Dermis blood vessel endothelial cell (primary cell): ENCODE results near the gene C17orf113. TPM values are rescaled to one million over a fixed set of nuclear protein-coding genes. Genes with fewer than 3 reads are reported as not detected.
"Not testable (repeated sequence)": the region's sequence is repeated elsewhere in the genome, so short reads cannot be mapped to it uniquely, and the experiment has no call there.

Experiments
- DNase-seq: peaks from one replicate; pipeline ENCODE4 v3.0.0; 2010
- total RNA-seq: library from RNA; depleted of rRNA; stranded (reverse); fragments of >200 nt; gene quantifications from 2 replicates; pipeline ENCODE4 v1.2.3, GENCODE V29; 2014

Gene C17orf113
- total RNA-seq, 1 donor from 2014 or later: 0.17 TPM

DNA sequence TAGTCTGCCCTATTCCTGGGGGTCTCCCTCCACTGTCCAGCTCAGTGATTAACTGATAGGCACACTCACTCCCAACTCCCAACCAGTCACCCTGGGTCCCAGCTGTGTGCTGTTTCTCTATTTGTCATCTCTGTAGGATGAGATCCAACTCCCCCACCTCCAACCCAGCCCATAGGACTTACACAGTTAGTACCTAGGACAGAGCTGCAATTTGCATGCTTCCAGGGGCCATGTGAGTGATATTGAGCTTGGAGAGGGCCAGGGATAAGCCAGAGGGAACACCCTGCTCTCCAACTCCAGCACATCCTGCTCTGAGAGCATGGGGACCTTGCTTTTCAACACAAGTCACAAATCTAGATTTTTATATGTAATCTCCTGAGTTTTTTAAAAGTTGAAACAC, 8.8 kb downstream of the C17orf113 start:
- no peak for DNase-seq

DNA sequence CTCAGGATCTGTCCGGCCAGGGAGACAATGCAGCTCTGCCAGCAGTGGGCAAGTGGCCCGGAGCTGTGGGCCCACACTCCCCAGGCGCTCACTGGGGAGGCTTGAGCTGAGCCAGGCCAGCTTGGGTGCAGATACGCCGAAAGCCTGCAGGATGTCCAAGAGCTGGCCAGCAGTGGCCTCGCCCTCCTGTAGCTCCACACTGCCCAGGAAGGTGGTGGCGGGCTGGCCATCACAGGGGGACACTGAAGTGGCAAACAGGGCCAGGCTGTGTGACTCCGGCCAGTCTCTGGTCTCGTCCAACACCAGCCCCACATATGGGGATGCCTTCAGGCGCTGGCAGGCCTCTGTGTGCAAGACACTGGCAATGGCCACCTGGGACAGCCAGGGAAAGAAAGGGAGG, 9.6 kb downstream of the C17orf113 start:
- no peak for DNase-seq

DNA sequence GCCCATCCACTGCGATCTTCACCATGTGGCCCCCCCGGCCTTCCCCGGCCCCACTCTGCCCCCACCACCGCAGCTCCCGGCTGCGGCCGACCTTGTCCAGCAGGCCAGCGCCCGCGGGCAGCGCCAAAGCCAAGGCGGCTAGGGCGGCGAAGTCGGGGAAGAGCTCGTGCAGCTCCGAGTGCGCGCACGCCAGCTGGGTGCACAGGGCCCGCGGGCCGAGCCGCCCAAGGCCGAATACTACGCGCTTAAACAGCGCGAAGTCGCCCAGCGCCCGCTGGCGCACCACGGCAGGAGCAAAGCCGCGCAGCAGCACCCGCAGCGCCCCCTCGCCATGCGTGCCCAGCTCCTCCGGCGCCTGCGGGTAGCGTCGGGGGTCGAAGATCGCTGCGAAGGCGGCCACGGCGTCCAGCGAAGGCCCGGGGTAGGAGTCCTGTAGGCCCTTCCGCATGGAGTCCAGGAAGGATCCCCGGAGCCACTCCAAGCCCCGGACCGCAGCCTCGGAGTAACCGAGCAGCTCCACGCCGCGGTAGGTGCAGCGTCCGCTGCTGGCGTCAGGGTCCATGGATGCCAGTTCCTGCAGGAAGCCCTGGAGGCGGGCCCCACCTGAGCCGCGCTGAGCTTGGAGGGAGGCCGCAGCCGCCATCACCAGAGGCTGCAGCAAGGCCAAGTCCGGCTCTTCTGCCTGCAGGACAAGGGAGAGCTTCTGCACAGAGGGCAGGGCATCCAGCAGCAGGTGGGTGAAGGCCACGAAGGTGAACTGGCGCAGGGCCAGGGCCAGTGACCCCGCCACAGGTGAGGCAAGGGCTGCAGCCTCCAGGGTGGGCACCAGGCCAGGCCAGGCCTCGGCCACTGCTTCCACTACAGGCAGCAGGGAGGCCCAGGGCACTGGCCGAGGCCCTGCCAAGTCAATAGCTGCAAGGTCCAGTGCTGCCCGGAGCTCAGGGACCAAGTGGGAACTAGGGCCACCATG, 10.3 kb downstream of the C17orf113 start:
- DNase-seq: peak; percentile 41

DNA sequence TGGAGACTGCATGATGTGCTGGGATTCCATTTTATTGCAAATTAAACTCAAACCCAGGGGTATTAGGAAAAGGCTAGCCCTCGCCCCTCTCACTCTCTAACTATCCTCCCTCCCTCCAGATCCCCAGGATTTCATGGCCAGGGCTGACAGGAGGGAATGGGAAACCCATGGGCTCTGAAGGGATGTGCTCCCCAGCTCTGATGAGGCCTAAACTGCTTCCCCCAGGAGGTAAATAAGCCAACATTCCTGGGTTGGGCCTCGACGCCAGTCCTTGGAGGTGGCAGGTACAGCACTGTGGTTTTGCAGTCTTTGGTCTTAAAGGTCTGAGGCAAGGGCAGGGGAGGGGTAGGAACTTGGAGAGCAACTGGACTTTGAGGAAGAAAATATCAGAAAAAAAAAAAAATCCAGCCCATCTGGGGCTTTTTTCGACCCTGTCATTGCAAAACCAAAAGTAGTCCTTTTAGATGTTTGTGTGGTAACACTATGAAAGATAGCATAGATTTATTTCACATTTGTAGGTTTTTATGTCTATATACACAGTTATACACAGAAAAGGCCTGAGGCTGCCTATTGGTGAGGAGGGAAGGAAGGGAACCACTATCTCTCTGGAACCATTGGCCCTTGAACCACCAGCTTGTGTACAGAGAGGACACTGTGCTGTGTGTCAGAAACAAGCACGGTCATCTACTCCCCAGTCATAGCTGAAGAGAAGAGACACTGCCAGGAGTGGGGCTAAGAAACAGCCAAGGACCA, 12.0 kb downstream of the C17orf113 start:
- DNase-seq: no peak

DNA sequence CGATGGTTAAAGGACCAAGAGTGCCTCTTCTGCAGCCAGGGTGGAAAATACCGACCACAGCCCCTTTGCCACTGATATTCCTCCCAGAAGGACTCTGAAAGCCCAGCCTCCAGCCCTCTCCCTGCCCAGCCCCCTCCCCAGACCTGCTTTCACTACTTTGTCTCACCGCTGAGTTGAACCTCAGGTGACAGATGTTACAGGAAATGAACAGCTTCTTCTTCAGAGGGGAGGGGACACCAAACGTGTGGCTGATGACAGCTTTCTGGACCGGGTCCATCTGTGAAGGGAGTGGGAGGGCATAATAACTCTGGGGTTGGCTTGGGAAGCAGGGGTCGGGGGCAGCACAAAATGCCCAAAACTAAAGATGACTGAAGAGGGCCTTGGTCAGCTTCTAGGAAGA, 16.3 kb downstream of the C17orf113 start:
- DNase-seq: no peak

DNA sequence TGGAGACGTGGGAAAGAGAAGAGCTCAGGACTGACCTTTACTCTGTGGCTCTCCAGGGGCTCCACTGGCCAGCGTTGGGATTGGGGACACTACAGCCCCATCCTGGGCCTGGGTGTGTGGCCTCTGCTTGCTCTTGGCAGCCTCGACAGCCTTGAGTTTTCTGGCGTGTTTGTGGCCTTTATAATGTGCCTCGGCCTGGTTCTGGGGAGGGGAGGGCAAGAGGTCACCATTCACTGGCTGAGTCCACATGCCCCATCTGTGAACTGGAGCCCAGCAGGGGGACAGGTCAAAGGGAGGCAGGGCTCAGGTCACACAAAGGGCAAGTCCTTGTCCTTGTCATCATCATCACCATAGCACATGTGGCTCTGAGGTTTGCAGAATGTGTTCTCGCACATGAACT, 18.8 kb downstream of the C17orf113 start:
- DNase-seq: no peak

DNA sequence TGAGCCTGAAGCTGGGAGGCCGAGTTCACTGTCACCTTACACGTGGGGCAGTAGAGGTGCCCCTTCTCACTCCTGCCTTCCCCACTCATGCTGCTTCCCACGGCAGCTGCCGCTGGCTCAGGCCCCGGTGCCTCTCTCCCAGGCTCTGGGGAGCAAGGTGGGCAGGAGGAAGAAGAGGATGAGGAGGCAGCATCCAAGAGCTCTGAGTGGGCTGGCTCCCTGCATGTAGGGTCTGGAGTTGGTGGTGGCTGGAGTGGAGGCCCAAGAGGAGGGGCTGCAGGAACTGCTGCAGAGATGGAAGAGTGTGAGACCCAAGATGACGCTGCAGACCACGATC, 21.6 kb downstream of the C17orf113 start:
- no peak for DNase-seq

DNA sequence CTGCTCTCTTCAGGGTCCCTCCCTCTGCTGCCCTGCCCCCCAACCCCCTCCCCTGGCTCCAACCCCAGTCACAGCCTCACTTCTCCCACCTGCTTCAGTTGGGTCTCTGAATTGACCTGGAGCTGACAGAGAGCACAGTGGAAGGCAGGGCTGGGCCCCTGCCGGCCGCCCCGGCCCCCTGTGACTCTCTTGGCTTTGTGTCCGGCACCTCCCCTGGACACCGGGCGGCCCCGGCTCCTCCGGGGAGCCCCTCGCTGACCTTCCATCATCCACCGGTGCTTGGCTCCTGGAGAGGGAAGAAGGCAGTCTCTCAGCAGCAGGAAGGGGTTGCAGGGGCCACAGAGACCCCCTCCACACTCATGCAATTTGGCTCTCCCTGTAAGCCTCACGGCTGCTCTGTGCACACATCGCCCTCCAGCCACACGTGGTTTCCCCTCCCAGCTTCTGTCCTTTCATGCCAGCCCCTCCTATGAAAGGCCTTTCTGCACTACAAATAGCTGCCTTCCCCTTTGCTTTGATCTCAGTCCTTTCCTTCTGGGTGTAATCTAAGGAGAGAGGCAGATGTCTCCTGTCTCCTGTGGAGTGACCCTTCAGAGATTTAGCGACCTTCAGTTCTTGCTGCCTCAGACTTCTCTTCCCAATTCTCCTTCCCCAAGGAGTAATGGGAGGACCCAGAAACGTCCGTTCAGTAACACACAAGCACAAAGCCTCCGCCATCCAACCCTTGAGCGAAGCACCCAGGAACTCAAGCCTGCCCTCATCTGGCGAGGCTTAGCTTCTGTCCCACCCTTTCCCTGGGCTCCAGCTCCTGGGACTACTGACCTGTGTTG, 22.2 kb downstream of the C17orf113 start:
- DNase-seq: no peak

DNA sequence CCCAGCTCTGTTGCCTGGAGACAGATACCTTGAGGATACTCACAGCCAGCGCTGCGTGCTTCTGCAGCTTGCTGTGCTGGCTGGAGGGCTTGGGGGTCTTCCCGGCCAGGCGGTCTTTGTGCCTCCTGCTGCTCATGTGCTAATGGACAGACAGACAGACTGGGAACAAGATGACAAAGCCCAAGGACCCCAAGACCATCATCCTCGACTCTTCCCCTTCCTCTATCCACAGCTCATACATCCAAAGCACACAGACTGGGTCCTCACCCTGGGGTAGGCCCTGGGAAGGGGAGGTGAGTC, 22.9 kb downstream of the C17orf113 start:
- DNase-seq: no peak

DNA sequence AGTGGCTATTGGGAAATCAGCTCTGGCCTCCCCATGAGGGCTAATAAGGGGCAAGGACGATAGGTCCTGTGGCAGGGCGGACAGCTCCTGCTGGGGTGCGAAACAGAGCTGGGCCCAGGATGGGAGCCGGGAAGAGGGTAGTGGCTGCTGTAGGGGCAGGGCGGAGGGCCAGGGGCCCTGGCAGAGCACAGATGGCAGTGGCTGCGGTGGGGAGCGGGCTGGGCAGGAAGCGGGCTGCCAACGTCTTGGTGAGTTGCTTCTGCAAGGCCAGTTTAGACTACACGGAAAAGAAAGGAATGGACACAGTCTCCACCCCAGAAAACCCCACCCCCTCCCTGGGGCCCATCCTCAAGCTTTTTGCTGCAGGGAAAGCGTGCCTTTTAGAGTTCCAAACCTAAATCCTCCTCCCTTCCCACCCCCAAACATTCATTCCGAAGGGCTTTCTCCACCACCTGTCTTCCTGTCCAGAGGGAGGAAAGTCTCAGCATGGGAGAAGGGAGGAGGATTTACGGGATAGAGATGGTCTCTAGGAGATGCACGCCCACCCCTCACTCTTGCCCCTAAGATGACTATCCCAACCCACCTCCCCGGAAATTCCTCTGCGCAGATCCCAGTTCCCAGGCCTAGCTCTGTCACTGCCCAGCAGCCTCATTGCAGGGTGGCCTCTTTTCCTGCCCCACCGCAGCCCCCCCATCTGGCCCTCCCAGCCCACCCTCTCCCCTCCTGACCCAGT, 23.4 kb downstream of the C17orf113 start:
- DNase-seq: no peak

DNA sequence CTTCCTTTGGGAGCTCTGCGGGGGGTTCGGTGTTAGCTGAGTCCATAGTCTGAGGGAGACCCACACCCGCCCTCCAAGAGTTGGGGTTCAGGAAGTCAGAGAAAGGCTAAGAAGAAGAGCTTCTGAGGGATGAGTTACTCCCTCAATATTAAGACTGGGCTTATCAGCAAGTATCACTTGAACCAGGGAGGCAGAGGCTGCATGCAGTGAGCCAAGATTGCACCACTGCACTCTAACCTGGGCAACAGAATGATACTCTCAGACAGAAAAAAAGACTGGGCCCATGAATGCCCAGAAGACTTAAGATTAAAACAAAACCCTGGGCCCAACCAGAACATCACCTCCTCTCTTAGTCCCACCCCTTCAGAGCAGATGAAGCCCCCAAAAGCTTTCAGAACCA, 24.5 kb downstream of the C17orf113 start:
- no peak for DNase-seq

DNA sequence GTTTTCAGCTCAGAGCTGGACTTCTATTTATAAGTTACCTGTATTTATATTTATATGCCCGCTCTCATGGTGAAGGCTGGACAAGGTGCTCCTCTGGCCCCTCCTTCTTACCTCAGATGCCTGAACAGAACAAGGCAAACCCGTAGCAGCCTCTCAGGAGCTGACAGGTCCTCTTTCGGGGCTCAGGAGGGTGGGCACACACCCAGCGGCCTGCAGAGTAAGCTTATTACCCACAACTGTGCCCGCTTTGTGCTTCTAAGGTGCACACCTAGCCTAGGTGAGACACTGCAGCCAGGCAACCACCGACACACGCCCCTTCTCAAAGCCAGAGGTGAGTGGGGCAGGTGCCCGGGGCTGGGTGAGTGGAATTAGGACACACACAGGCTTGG, 25.2 kb downstream of the C17orf113 start:
- DNase-seq: no peak

DNA sequence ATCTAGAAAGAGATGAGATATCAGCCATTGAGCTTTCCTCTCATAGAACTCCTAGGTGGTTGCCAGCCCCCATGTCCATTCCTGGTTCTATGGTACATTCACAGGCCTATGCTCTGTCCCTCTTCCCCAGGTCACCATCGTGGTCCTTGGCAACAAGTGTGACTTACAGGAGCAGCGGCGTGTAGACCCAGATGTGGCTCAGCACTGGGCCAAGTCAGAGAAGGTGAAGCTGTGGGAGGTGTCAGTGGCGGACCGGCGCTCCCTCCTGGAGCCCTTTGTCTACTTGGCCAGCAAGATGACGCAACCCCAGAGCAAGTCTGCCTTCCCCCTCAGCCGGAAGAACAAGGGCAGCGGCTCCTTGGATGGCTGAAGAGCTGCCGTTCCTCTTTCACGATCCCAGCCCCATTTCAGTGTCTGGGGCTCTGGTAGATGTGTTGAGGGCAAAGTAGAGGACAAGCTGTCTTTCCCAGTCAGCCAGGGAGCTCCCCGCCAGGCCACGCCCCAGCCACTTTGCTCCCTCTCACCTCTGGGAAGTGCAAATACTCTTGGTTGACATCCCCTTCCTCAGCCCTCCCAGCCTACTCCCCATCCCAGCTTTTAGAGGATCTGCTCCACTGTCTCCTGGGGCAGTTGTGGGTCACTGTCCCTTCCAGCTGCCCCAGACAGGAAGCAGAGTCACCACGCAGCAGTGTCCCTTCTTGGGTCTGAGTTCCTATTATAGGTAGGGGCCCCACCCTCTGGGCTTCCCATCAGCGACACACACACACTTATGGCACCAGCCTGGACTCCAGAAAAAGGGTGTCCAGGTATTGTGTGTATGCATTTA, 26.7 kb downstream of the C17orf113 start:
- peak; percentile 28 for DNase-seq

DNA sequence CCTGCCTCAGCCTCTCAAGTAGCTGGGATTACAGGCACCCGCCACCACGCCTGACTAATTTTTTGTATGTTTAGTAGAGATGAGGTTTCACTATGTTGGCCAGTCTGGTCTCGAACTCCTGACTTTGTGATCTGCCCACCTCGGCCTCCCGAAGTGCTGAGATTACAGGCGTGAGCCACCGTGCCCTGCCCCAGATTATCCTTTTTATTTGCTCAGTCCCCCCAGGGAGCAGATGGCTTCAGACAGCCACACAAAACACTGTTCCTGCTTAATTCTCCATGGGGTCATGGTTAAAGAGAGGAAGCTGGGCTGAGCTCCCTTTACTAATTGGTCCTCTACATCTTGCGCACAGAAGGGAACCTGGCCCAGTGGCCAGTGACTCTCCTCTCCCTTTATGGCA, 29.6 kb downstream of the C17orf113 start:
- not testable (repeated sequence) for DNase-seq

DNA sequence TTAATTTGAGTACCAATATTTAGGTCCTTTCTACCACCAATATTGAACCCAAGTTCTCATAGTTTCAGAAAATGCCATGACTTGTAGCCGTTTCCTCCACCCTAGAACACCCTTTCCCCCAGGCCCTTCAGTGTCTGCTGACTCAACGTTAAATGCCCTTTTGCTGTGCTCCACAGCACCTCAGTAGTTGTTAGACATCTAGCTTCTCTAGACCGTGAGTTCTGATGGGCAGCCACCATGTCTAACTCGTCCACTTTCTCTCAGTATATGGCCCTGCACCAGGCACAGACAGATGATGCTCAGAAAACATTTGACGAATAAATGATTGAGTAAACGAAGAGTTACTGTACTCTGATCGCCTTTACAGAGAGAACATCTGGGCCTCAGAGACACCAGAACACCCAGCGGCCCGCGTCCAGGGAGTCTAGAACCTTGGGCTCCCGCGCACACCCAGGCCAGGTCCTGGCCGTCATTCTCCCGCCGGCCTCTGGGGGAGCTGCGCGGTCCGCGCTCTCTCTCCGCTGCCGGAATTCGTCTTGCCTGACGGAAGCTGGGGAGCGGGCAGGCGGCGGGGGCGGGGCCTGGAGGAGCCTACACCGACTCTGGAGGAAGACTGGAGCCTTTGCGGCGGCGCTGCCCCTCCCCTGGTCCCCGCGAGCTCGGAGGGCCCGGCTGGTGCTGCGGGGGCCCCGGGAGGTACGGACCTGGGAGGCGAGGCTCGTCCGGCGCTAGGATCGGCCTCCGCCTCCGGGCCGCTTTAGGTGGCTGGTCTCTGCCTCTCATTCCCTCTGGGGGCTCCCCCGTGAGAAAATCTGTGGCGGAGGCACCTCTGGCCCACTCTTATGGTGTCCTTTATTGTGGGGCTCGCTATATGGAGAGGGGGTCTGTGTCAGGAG, 30.6 kb downstream of the C17orf113 start, which contains the start of gene NKIRAS2:
TSS of gene NKIRAS2 (plus strand) at position 582 of the 896 bp plus-strand sequence. CDS start 1,488 bp downstream, outside the sequence.
- DNase-seq: peak; percentile 96

DNA sequence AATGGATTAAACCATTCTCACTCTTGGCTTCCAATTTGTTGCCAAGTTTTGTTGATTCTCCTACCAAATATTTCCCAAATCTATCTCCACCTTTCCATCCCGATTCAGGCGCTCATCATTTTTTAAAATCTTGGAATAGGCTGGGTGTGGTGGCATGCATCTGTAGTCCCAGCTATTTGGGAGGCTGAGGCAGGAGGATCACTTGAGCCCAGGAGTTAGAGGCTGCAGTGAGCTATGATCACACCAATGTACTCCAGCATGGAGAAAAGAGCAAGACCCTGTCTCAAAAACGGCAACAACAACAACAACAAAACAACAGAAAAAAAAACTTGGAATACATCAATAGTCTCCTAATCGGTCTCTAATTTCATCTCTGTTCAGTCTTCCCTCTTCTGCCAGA, 31.4 kb downstream of the C17orf113 start:
- DNase-seq: no peak

DNA sequence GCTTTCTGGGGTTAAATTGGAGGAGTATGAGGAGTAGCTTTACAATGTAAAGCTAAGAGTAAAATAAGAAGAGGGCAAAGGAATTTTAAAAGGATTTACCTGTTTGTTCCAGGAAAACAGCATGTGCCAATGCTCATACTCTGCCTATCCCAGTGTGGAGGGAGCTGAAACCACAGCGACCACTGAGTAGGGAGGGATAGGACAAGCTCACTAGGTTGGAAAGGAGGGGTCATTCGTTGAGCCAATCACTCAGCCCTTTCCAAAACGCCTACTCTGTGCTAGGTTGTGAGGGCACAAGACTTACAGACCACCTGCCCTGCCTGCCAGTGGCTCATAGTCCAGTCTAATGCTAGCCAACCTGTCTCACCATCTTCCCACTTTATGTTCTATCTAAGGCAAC, 32.1 kb downstream of the C17orf113 start:
- DNase-seq: no peak

DNA sequence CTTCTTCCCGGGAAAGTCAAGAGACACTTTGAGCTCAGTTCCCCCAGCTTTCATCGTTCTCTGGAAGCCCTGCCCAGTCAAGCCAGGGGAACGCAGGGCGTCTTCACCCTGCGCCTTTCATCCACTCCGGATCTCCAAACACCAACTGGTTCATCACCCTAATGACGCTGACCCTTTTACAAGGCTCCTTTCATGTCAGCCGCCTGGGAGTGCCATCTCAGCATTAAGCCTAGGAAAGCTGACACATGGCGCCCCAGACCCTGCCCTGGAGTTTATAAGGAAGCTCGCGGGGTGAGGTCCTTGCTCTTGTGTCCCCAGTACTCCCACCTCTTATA, 32.6 kb downstream of the C17orf113 start:
- DNase-seq: no peak

DNA sequence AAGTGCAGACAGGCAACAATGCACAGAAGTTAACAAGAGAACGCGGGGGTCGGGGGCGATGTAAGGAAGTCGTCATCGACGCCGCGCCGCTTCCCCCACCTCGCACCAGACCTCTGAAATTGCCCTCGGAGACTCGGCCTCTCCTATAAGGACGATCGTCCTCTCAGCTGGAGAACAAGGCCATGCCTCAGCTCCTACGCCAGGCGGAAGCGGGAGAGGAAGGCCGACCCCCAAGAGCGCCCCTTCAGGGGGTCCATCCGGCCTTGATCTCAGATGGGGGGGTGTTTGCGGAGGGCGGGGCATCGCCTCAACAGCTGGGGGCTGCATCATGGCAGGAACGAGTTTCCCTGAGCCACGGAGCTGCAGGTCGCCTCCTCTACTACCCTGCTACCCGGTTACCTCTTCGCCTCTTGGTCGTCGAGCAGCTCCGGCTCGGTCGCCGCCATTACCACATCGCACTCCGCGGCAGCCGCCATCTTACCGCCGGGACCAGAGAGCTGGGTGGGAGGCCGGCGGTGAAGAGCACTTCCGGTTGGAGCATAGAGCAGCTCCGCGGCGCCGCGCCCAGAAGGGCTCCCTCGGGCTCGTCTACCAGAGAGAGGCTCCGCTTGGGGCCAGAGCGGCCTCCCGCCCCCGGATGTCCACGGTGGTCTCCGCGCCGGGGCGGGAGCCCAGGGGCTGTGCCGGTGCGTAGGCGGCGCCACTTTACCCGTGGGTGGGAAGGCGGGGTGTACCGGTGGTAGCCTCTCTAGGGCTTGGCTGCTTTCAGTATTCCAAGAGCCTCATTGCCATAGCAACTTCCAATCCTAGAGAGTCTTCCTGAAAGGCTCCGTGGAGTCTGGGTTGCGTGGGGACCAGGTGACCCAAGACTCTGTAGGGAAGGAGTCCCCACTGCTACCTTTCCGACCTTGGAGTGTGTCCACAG, 33.2 kb downstream of the C17orf113 start, which contains the start of gene DNAJC7:
TSS of gene DNAJC7 (minus strand) at position 499 of the 925 bp plus-strand sequence. CDS start at position 476, 23 bp downstream.
- DNase-seq: peak; percentile 93
